HepG2 (cell line): ENCODE results near the gene PPP1R1B. TPM values are rescaled to one million over a fixed set of nuclear protein-coding genes. Genes with fewer than 3 reads are reported as not detected.

ENCODE experiments used
- ATAC-seq: fragments of 200-7000 bp; cut with Tn5 transposase; 3 replicates; pipeline ENCODE4 v1.9.1; 2020; ENCODE audit warnings: mild to moderate bottlenecking, moderate library complexity
- BruUV-seq: library from RNA; stranded (reverse); fragments of 400-500 nt; replicated peaks from 2 replicates; lab custom pipeline; 2021; lab: Mats Ljungman, UMichigan
- CTCF ChIA-PET: fragments of 300-600 bp; formaldehyde crosslinking; extraction: SDS; loops from one replicate; lab custom pipeline; 2021; ENCODE audit warnings: low total read pairs, inconsistent platforms, low intra/inter-chr PET ratio; lab: Yijun Ruan, JAX
- POLR2A ChIA-PET: fragments of 350-600 bp; sonication (Branson Sonifier 250); formaldehyde crosslinking; loops from one replicate; lab custom pipeline; 2020; ENCODE audit warnings: antibody characterized with exemption, inconsistent platforms; lab: Yijun Ruan, JAX
- DNase-seq: peaks from one replicate; pipeline ENCODE4 v3.0.0-alpha.2; 2015; ENCODE audit warnings: low spot score
- FAIRE-seq: peaks from 3 replicates; lab custom pipeline; 2011; peaks lifted over from hg19 to GRCh38; lab: Jason Lieb, UNC
- H2AFZ ChIP-seq: one replicate; pipeline ENCODE4 v1.6.1; 2011; ENCODE audit warnings: low read length, inconsistent platforms
- H3K27ac ChIP-seq: fragments of 300-600 bp; 3 replicates; pipeline ENCODE4 v1.8.0; 2011; ENCODE audit warnings: mixed run types, mild to moderate bottlenecking, mixed read lengths, low read length, inconsistent platforms; ENCODE audit not compliant: insufficient read depth; ENCODE audit errors: extremely low read length
- H3K27me3 ChIP-seq, 2 experiments: fragments of 200-600 bp in 1 of 2; 2 replicates in 1 of 2; 3 replicates in 1 of 2; pipeline versions ENCODE4 v1.6.0 to v1.8.0; 2011; ENCODE audit warnings: low read length in 2 of 2, mild to moderate bottlenecking in 2 of 2, moderate library complexity in 2 of 2, inconsistent platforms in 1 of 2; ENCODE audit not compliant: insufficient read depth in 2 of 2, control insufficient read depth in 1 of 2
- H3K36me3 ChIP-seq, 2 experiments: fragments of 200-600 bp in 1 of 2; replicated peaks in 1 of 2; 2 replicates in 1 of 2; 3 replicates in 1 of 2; pipeline versions ENCODE4 v1.5.1 to v1.8.0; 2011; ENCODE audit warnings: low read length in 2 of 2, inconsistent platforms in 1 of 2; ENCODE audit not compliant: insufficient read depth in 2 of 2, control insufficient read depth in 1 of 2
- H3K4me1 ChIP-seq: 2 replicates; pipeline ENCODE4 v1.5.1; 2012; ENCODE audit warnings: low read length, inconsistent platforms; ENCODE audit not compliant: insufficient read depth
- H3K4me2 ChIP-seq: 2 replicates; pipeline ENCODE4 v1.6.0; 2011; ENCODE audit warnings: low read depth, low read length, inconsistent platforms
- H3K4me3 ChIP-seq, 3 experiments: fragments of 200-600 bp in 1 of 3; sonication (generic), shearing (Covaris generic) in 1 of 3; replicated peaks in 1 of 3; 2 replicates each; pipeline ENCODE4 v1.5.1; 2011 to 2016; ENCODE audit warnings: low read length in 3 of 3, inconsistent platforms in 2 of 3, low read depth in 2 of 3, mild to moderate bottlenecking in 2 of 3, control low read depth in 1 of 3, mixed read lengths in 1 of 3; ENCODE audit not compliant: insufficient read depth in 1 of 3
- H3K79me2 ChIP-seq: one replicate; pipeline ENCODE4 v1.6.1; 2011; ENCODE audit warnings: low read length, inconsistent platforms; ENCODE audit not compliant: insufficient read depth
- H3K9ac ChIP-seq: 2 replicates; pipeline ENCODE4 v1.6.0; 2011; ENCODE audit warnings: mild to moderate bottlenecking, low read depth, low read length, inconsistent platforms; ENCODE audit not compliant: insufficient read depth
- H3K9me3 ChIP-seq: 2 replicates; pipeline ENCODE4 v1.5.1; 2012; ENCODE audit warnings: mild to moderate bottlenecking, low read length
- H4K20me1 ChIP-seq: 2 replicates; pipeline ENCODE4 v1.6.0; 2011; ENCODE audit warnings: inconsistent platforms, mild to moderate bottlenecking, low read length, moderate library complexity; ENCODE audit not compliant: insufficient read depth
- ARNT2 ChIP-seq: sonication (generic); formaldehyde crosslinking; IDR thresholded peaks from 2 replicates; pipeline ENCODE4 v1.8.0; 2022; ENCODE audit warnings: mild to moderate bottlenecking, low read depth, missing genetic modification reagents, moderate library complexity
- EP300 ChIP-seq, 3 experiments: sonication (generic) in 1 of 3; formaldehyde crosslinking in 1 of 3; IDR thresholded peaks; 2 replicates each; pipeline versions ENCODE4 v1.5.1 to v1.6.1; 2011 to 2020; ENCODE audit warnings: low read depth in 2 of 3, low read length in 2 of 3, borderline replicate concordance in 1 of 3, improper control_type of control experiment in 1 of 3, mild to moderate bottlenecking in 1 of 3, missing genetic modification reagents in 1 of 3, moderate library complexity in 1 of 3
- FLYWCH1 ChIP-seq: sonication (generic); formaldehyde crosslinking; IDR thresholded peaks from 2 replicates; pipeline ENCODE4 v1.8.1; 2023; ENCODE audit warnings: mild to moderate bottlenecking, missing genetic modification reagents
- HOXA9 ChIP-seq: sonication (generic); formaldehyde crosslinking; IDR thresholded peaks from 2 replicates; pipeline ENCODE4 v1.8.1; 2022; ENCODE audit warnings: missing genetic modification reagents, mild to moderate bottlenecking, moderate library complexity, borderline replicate concordance
- JUNB ChIP-seq: sonication (generic); formaldehyde crosslinking; IDR thresholded peaks from 2 replicates; pipeline ENCODE4 v1.8.0; 2022; ENCODE audit warnings: missing genetic modification reagents, mild to moderate bottlenecking, borderline replicate concordance
- NFATC3 ChIP-seq: sonication (generic); formaldehyde crosslinking; IDR thresholded peaks from 2 replicates; pipeline ENCODE4 v1.5.1; 2020; ENCODE audit warnings: mild to moderate bottlenecking, missing genetic modification reagents
- PAXIP1 ChIP-seq: sonication (generic); formaldehyde crosslinking; conservative IDR thresholded peaks from 2 replicates; pipeline ENCODE4 v1.4.0; 2020; ENCODE audit warnings: mild to moderate bottlenecking, missing genetic modification reagents, moderate library complexity
- RFX1 ChIP-seq: fragments of 450-650 bp; IDR thresholded peaks from 2 replicates; pipeline ENCODE4 v1.6.1; 2017
- TBX3 ChIP-seq: fragments of 450-650 bp; IDR thresholded peaks from 2 replicates; pipeline ENCODE4 v1.6.1; 2017; ENCODE audit warnings: antibody characterized with exemption, mild to moderate bottlenecking, inconsistent platforms, borderline replicate concordance
- TCF7L2 ChIP-seq: IDR thresholded peaks from 2 replicates; pipeline ENCODE4 v1.6.1; 2011; ENCODE audit warnings: mild to moderate bottlenecking, low read depth, low read length, moderate library complexity
- TFDP2 ChIP-seq: sonication (generic); formaldehyde crosslinking; IDR thresholded peaks from 2 replicates; pipeline ENCODE4 v1.4.0; 2020; ENCODE audit warnings: missing genetic modification reagents
- ZBTB10 ChIP-seq: sonication (generic); formaldehyde crosslinking; IDR thresholded peaks from 2 replicates; pipeline ENCODE4 v1.4.0; 2020; ENCODE audit warnings: missing genetic modification reagents, borderline replicate concordance
- ZNF20 ChIP-seq: sonication (generic); formaldehyde crosslinking; IDR thresholded peaks from 2 replicates; pipeline ENCODE4 v1.4.0; 2020; ENCODE audit warnings: mild to moderate bottlenecking, moderate library complexity, missing genetic modification reagents
- ZNF670 ChIP-seq: sonication (generic); formaldehyde crosslinking; IDR thresholded peaks from 2 replicates; pipeline ENCODE4 v1.8.0; 2022; ENCODE audit warnings: mild to moderate bottlenecking, missing genetic modification reagents, borderline replicate concordance
- WGBS: methylation state at CpG from one replicate; pipeline ENCODE4 v1.1.6; 2017; ENCODE audit warnings: low lambda C conversion rate; 5-methylcytosine and 5-hydroxymethylcytosine counted together
- in situ Hi-C: cut with HindIII; loops from 2 replicates; pipeline ENCODE4 v1.10.0; 2017; ENCODE audit warnings: low pct_unique_long_range_greater_than_20kb; ENCODE audit not compliant: extremely low pct_ligation_motif_present
- intact Hi-C: fragments of 100-400 bp; cut with micrococcal nuclease; formaldehyde crosslinking; loops from one replicate; pipeline ENCODE4 v1.10.0; 2022; ENCODE audit not compliant: unreplicated experiment
- polyA plus RNA-seq, 8 experiments: library from polyadenylated mRNA; depleted of rRNA in 3 of 8; stranded (reverse) in 7 of 8; unstranded in 1 of 8; fragments of >200 nt; fragmentation: Illumina TruSeq in 4 of 8; extraction: Trizol in 4 of 8; gene quantifications; 2 replicates each; pipeline versions ENCODE4 v1.2.1 to v1.2.3, GENCODE V29; 2011 to 2016; ENCODE audit warnings: low read depth in 4 of 8, missing spikeins in 1 of 8, mixed read lengths in 1 of 8; ENCODE audit not compliant: insufficient read depth in 1 of 8
- total RNA-seq, 5 experiments: library from RNA; depleted of rRNA; stranded (reverse); fragments of >200 nt; fragmentation: Illumina TruSeq; extraction: Trizol; gene quantifications; 2 replicates each; pipeline ENCODE4 v1.2.3, GENCODE V29; 2016; ENCODE audit warnings: low read depth in 1 of 5

Gene PPP1R1B
- total and polyA plus RNA-seq, 2 of the 13 experiments (the other 11 are each of a cell fraction or from before 2014, with no cell fraction given) = 0.08 TPM; not detected in 1

- Histone ChIP-seq H2AFZ (no peak overlapping the region), H3K36me3 (no peaks in the 10 kb centered on the region), H3K79me2 (peaks cover under 1% of the 10 kb centered on the region), H3K27ac (no peak overlapping the region), H3K4me3 (no peak overlapping the region; a peak in 1 of 6 replicates), H3K4me1 (peaks cover 89% of the 10 kb centered on the region), H3K9me3 (no peaks in the 10 kb centered on the region), H4K20me1 (no peaks in the 10 kb centered on the region), H3K4me2 (peak overlapping the region; percentile 66), H3K27me3 (peaks cover 15 to 54% of the 10 kb centered on the region in 2 experiments; a peak in 4 of 5 replicates), H3K9ac (no peak overlapping the region)
- no peak for FAIRE-seq
- ATAC-seq = no peak
- DNase-seq = no peak
- BruUV-seq = no TSS peak
- ChIA-PET POLR2A (no interaction called here), CTCF (interaction anchor here (1.3 to 5.6 kb wide), 2 partner anchors 9 to 10 kb away, joined by 7 to 70 read pairs; no protein-coding TSS in a partner anchor)
- no peak for TF ChIP-seq JUNB
- no peak for TF ChIP-seq TCF7L2
- no peak for TF ChIP-seq NFATC3
- no peak for TF ChIP-seq TFDP2 (CRISPR knock-in tag)
- no peak for TF ChIP-seq RFX1
- no peak for TF ChIP-seq PAXIP1 (CRISPR knock-in tag)
- no peak for TF ChIP-seq TBX3
- no peak for TF ChIP-seq HOXA9 (CRISPR knock-in tag)
- no peak for TF ChIP-seq FLYWCH1 (CRISPR knock-in tag)
- TF ChIP-seq ZNF20 (CRISPR knock-in tag) = no peak
- TF ChIP-seq ZBTB10 = no peak
- no peak for TF ChIP-seq EP300 (IDR thresholded peaks at IDR 0.05; ENCODE audit: low read depth in 2 of 2, low read length in 2 of 2)
- TF ChIP-seq EP300 (CRISPR knock-in tag; IDR thresholded peaks at IDR 0.05; ENCODE audit: borderline replicate concordance) = no peak
- TF ChIP-seq ARNT2 (CRISPR knock-in tag) = no peak
- TF ChIP-seq ZNF670 = no peak
- in situ Hi-C loops = no loop called here
- 22% methylated on average over 11 of the region's 13 CpGs for WGBS
- intact Hi-C loops = no loop called here
Observed at GRCh38 chr17:39632153-39632941, 5.6 kb downstream of the PPP1R1B start.
